OCI-LY7 (cell line): ENCODE data around the gene C5orf15.

ENCODE experiments used
- CTCF ChIP-seq: fragments of 200-600 bp; sonication (generic); conservative IDR thresholded peaks from 2 replicates; pipeline ENCODE4 v1.5.1; 2014; ENCODE audit warnings: mild to moderate bottlenecking, antibody characterized with exemption, low read length, moderate library complexity, mixed read lengths
- EZH2phosphoT487 ChIP-seq: fragments of 200-600 bp; sonication (generic); IDR thresholded peaks from 2 replicates; pipeline ENCODE4 v1.6.1; 2018; ENCODE audit warnings: low read depth, borderline replicate concordance, mild to moderate bottlenecking, mixed run types, antibody characterized with exemption, low read length, moderate library complexity, mixed read lengths

- TF ChIP-seq EZH2phosphoT487 = no peak
- TF ChIP-seq CTCF = no peak
Observed at GRCh38 chr5:133931546-133931945, 36.9 kb downstream of the C5orf15 start.
